ENCODE measurements around the gene MLXIPL. TPM values are rescaled to one million over a fixed set of nuclear protein-coding genes. Genes with fewer than 3 reads are reported as not detected.

Gene MLXIPL
- total RNA-seq, 1 experiment from 2014 or later, result 6.1 TPM

DNA sequence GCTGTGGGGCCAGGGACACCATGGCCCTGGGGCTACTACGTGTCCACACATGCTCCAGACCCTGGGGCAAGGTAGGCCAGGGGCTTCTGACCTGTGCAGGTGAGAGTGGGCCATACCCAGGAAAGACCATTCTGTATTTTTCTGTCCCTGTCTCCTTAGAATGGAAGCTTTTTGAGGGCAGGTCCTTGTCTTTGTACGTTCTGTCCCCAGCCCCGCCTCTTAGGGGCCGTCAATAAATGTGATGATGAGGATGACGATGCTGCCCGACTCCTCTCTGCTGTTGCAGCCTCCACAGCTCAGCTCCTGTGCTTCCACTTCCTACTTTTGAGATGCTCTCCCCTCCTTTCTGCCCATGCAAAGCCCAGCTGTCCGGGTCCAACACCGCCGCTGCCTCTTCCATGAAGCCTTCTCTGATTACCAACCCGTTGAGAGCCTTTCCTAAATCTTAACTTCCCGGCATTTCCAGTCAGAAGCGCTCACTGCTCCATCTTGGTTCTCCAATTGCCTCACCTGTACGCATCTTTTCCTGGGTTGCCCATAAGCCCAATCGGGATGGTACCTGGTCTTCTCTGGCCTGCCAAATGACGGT is 47.6 kb upstream of the MLXIPL start:
- H2BK12ac ChIP-seq (ENCODE audit: insufficient read length, low read depth, low read length), result no peak overlapping the region
- WGBS (ENCODE audit: extremely low coverage, insufficient read length, low lambda C conversion rate), result no CpG with 5 or more reads among the region's 15 CpGs
- 0 out of 5 replicates have a peak overlapping the region, but pooled peaks of 1 of the 2 experiments have one; percentile 9 for H3K4me3 Mint-ChIP-seq

More for the DNA sequence above, 47.6 kb upstream of the MLXIPL start:
- no peak overlapping the region for H3K27ac ChIP-seq (ENCODE audit: insufficient read length, low read depth, low read length)
- no peak overlapping the region for H4K91ac ChIP-seq (ENCODE audit: insufficient read length, low read depth, low read length)
- no peak overlapping the region for H2BK20ac ChIP-seq (ENCODE audit: low read depth, low read length, poor library complexity, severe bottlenecking)
- H3K14ac ChIP-seq (ENCODE audit: insufficient read depth, low read length), result no peak overlapping the region
- H2BK15ac ChIP-seq (ENCODE audit: low read depth, low read length), result no peak overlapping the region
- no peak overlapping the region for H4K8ac ChIP-seq (replicated peaks; ENCODE audit: insufficient read length, low read depth, low read length)
- H3T11ph ChIP-seq (ENCODE audit: low read length), result no peak overlapping the region
- no peaks in the 10 kb centered on the region for H3K27me3 ChIP-seq (ENCODE audit: insufficient read depth, low read length)
- H3K79me2 ChIP-seq (ENCODE audit: insufficient read depth, low read length), result no peaks in the 10 kb centered on the region
- H3K4me2 ChIP-seq (ENCODE audit: insufficient read depth, insufficient read length, low read length), result no peak overlapping the region
- H3K36me3 Mint-ChIP-seq (ENCODE audit: insufficient read depth in 1 of 3, low read depth in 3 of 3), result peaks cover 0 to 7% (median 4%) of the 10 kb centered on the region in 3 experiments; a peak in 3 of 7 replicates
- no peak overlapping the region for H3K9ac ChIP-seq (ENCODE audit: extremely low read depth, insufficient read length, low read length)
- H3K18ac ChIP-seq (ENCODE audit: insufficient read length, low read depth, low read length), result no peak overlapping the region
- no peak overlapping the region for H3K4ac ChIP-seq (ENCODE audit: low read depth, low read length)
- peaks cover 10% of the 10 kb centered on the region for H3K23me2 ChIP-seq (ENCODE audit: insufficient read length, low read depth, low read length, poor library complexity, severe bottlenecking)
- no peak for DNase-seq
- peaks cover 6 to 26% of the 10 kb centered on the region in 2 experiments for H3K4me1 Mint-ChIP-seq
- no peak overlapping the region for H3K56ac ChIP-seq (ENCODE audit: insufficient read length, low read depth, low read length)
- no peak overlapping the region for H2AFZ ChIP-seq (ENCODE audit: low read length)
- H3K23ac ChIP-seq (ENCODE audit: insufficient read length, low read depth, low read length), result no peak overlapping the region
- H2BK5ac ChIP-seq (ENCODE audit: insufficient read length, low read length), result no peak overlapping the region
- H3K79me1 ChIP-seq (ENCODE audit: insufficient read depth, low read depth, low read length, poor library complexity, severe bottlenecking), result no peaks in the 10 kb centered on the region
- H2AK5ac ChIP-seq (ENCODE audit: insufficient read length, low read length), result no peak overlapping the region
- H4K20me1 ChIP-seq (ENCODE audit: control insufficient read depth, insufficient read depth, insufficient read length), result no peaks in the 10 kb centered on the region
- H3K27me3 Mint-ChIP-seq (ENCODE audit: low read depth), result peaks cover 9% of the 10 kb centered on the region
- no peaks in the 10 kb centered on the region for H3K9me3 ChIP-seq (ENCODE audit: control insufficient read depth, low read depth, low read length)
- H4K5ac ChIP-seq (ENCODE audit: insufficient read length, low read depth, low read length), result no peak overlapping the region
- TF ChIP-seq, protein P1, sequence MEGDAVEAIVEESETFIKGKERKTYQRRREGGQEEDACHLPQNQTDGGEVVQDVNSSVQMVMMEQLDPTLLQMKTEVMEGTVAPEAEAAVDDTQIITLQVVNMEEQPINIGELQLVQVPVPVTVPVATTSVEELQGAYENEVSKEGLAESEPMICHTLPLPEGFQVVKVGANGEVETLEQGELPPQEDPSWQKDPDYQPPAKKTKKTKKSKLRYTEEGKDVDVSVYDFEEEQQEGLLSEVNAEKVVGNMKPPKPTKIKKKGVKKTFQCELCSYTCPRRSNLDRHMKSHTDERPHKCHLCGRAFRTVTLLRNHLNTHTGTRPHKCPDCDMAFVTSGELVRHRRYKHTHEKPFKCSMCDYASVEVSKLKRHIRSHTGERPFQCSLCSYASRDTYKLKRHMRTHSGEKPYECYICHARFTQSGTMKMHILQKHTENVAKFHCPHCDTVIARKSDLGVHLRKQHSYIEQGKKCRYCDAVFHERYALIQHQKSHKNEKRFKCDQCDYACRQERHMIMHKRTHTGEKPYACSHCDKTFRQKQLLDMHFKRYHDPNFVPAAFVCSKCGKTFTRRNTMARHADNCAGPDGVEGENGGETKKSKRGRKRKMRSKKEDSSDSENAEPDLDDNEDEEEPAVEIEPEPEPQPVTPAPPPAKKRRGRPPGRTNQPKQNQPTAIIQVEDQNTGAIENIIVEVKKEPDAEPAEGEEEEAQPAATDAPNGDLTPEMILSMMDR (conservative IDR thresholded peaks at IDR 0.05), result no peak
- no peak overlapping the region for H2BK120ac ChIP-seq (ENCODE audit: low read depth, low read length, poor library complexity, severe bottlenecking)
- H3K4me1 ChIP-seq (ENCODE audit: insufficient read depth, low read length), result no peaks in the 10 kb centered on the region
- no peaks in the 10 kb centered on the region for H3K9me3 Mint-ChIP-seq
- H3K27ac Mint-ChIP-seq, result peak overlapping the region in 2 of 3 experiments; percentile 27 to 86; a peak in 3 of 7 replicates

Data from H9 (cell line).